ENCODE results near the gene TRMT2A. TPM values are rescaled to one million over a fixed set of nuclear protein-coding genes. Genes with fewer than 3 reads are reported as not detected.

Gene TRMT2A
- total and polyA plus RNA-seq, 10 of the 15 experiments (the other 5 are each of a cell fraction or from before 2014, with no cell fraction given), result 0.29 to 97.0 (median 57.9) TPM

- in situ Hi-C loops (cut with MboI), result no loop called here
- H3K9me3 ChIP-seq (replicated peaks; ENCODE audit: control insufficient read depth, insufficient read depth, low read length), result no peaks in the 10 kb centered on the region
- no TSS peak for BruUV-seq (replicated peaks)
- H3K27me3 ChIP-seq (replicated peaks in 1 of 2; ENCODE audit: control insufficient read depth in 2 of 2, insufficient read depth in 2 of 2, low read length in 1 of 2), result no peaks in the 10 kb centered on the region
- FAIRE-seq (no peak), ATAC-seq (no peak), DNase-seq (ENCODE audit: low read depth, low spot score) (no peak)
- peaks cover 31% of the 10 kb centered on the region in 2 experiments for H3K36me3 ChIP-seq (ENCODE audit: control insufficient read depth in 2 of 2, insufficient read depth in 2 of 2, low read length in 1 of 2)
- no peak overlapping the region for H3K4me2 ChIP-seq (ENCODE audit: control insufficient read depth, insufficient read depth)
- 86% methylated on average over 4 of the region's 4 CpGs for WGBS (ENCODE audit: insufficient coverage, insufficient replicate concordance, low lambda C conversion rate, missing lambda C conversion rate)
- intact Hi-C loops (cut with micrococcal nuclease; ENCODE audit: unreplicated experiment), result no loop called here
- no peak overlapping the region for H3K27ac ChIP-seq (ENCODE audit: control insufficient read depth, insufficient read depth)
- H3K9ac ChIP-seq (ENCODE audit: control insufficient read depth, insufficient read depth, low read length), result no peak overlapping the region
- H4K20me1 ChIP-seq (ENCODE audit: control insufficient read depth, insufficient read depth), result no peaks in the 10 kb centered on the region
- no peaks in the 10 kb centered on the region for H3K4me1 ChIP-seq (ENCODE audit: control insufficient read depth, insufficient read depth, low read length)
- ChIA-PET SMC1A (ENCODE audit: uncharacterized antibody, unreplicated experiment) (no interaction called here), CTCF (interaction anchor here (1.1 kb wide), 1 partner anchor 73 kb away, joined by 3 read pairs; no protein-coding TSS in a partner anchor), RAD21 (ENCODE audit: unreplicated experiment) (no interaction called here), POLR2A (interaction anchor here (0.6 to 0.8 kb wide), 2 partner anchors 9 to 75 kb away, joined by 3 to 4 read pairs; no protein-coding TSS in a partner anchor)
- H2AFZ ChIP-seq (ENCODE audit: control insufficient read depth, low read depth, low read length), result no peak overlapping the region
- H3K79me2 ChIP-seq (ENCODE audit: control insufficient read depth, insufficient read depth, low read length), result no peaks in the 10 kb centered on the region
- no peak overlapping the region for H3K4me3 ChIP-seq
- TF ChIP-seq TAF1 (IDR thresholded peaks at IDR 0.05; ENCODE audit: borderline replicate concordance, low read depth, low read length) (no peak), JUND (IDR thresholded peaks at IDR 0.05; ENCODE audit: low read depth, low read length) (no peak), ELK1 (IDR thresholded peaks at IDR 0.05; ENCODE audit: low read depth, low read length) (no peak), EED (IDR thresholded peaks at IDR 0.05; ENCODE audit: low read depth) (no peak), E4F1 (IDR thresholded peaks at IDR 0.05; ENCODE audit: borderline replicate concordance, partially characterized antibody) (no peak), MTA3 (IDR thresholded peaks at IDR 0.05; ENCODE audit: borderline replicate concordance, low read length) (no peak)
- TF ChIP-seq, protein P1, sequence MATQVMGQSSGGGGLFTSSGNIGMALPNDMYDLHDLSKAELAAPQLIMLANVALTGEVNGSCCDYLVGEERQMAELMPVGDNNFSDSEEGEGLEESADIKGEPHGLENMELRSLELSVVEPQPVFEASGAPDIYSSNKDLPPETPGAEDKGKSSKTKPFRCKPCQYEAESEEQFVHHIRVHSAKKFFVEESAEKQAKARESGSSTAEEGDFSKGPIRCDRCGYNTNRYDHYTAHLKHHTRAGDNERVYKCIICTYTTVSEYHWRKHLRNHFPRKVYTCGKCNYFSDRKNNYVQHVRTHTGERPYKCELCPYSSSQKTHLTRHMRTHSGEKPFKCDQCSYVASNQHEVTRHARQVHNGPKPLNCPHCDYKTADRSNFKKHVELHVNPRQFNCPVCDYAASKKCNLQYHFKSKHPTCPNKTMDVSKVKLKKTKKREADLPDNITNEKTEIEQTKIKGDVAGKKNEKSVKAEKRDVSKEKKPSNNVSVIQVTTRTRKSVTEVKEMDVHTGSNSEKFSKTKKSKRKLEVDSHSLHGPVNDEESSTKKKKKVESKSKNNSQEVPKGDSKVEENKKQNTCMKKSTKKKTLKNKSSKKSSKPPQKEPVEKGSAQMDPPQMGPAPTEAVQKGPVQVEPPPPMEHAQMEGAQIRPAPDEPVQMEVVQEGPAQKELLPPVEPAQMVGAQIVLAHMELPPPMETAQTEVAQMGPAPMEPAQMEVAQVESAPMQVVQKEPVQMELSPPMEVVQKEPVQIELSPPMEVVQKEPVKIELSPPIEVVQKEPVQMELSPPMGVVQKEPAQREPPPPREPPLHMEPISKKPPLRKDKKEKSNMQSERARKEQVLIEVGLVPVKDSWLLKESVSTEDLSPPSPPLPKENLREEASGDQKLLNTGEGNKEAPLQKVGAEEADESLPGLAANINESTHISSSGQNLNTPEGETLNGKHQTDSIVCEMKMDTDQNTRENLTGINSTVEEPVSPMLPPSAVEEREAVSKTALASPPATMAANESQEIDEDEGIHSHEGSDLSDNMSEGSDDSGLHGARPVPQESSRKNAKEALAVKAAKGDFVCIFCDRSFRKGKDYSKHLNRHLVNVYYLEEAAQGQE (IDR thresholded peaks at IDR 0.05; ENCODE audit: low read depth, low read length), result no peak
Measured at GRCh38 chr22:20095521-20095920, 21.5 kb downstream of the TRMT2A start.

Measured in GM12878 (cell line).